Hepatocyte (in vitro differentiated cells): ENCODE measurements around the gene SMDT1.

Source experiments
- EZH2 ChIP-seq: fragments of 200-600 bp; sonication (generic); IDR thresholded peaks from 2 replicates; pipeline ENCODE4 v1.6.1; 2016; ENCODE audit warnings: antibody characterized with exemption, mild to moderate bottlenecking, borderline replicate concordance
- TF ChIP-seq, protein P1 (sequence below): fragments of 200-600 bp; sonication (generic); IDR thresholded peaks from 2 replicates; pipeline ENCODE4 v1.5.1; 2016; ENCODE audit warnings: antibody characterized with exemption, mild to moderate bottlenecking; ENCODE audit not compliant: poor library complexity

DNA sequence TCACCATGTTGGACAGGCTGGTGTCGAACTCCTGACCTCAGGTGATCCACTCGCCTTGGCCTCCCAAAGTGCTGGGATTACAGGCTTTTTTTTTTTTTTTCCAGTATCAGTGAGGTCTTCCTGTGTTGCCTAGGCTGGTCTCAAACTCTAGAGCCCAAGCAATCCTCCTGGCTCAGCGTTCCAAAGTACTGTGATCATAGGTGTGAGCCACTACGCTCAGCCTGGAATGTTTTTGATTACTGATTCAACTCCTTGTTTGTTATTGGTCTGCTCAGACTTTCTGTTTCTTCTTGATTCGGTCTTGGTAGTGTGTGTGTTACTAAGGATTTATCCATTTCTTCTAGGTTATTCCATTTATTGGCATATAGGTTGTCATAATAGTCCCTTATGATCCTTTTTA, 40.2 kb upstream of the SMDT1 start:
- TF ChIP-seq, protein P1, sequence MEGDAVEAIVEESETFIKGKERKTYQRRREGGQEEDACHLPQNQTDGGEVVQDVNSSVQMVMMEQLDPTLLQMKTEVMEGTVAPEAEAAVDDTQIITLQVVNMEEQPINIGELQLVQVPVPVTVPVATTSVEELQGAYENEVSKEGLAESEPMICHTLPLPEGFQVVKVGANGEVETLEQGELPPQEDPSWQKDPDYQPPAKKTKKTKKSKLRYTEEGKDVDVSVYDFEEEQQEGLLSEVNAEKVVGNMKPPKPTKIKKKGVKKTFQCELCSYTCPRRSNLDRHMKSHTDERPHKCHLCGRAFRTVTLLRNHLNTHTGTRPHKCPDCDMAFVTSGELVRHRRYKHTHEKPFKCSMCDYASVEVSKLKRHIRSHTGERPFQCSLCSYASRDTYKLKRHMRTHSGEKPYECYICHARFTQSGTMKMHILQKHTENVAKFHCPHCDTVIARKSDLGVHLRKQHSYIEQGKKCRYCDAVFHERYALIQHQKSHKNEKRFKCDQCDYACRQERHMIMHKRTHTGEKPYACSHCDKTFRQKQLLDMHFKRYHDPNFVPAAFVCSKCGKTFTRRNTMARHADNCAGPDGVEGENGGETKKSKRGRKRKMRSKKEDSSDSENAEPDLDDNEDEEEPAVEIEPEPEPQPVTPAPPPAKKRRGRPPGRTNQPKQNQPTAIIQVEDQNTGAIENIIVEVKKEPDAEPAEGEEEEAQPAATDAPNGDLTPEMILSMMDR = no peak
- no peak for TF ChIP-seq EZH2
